Epithelial cell of esophagus (primary cell): ENCODE measurements around the gene MAGEB10.
"Not testable (repeated sequence)": the region's sequence is repeated elsewhere in the genome, so short reads cannot be mapped to it uniquely, and the experiment has no call there.

Experiments used
- DNase-seq: peaks from one replicate; pipeline ENCODE4 v3.0.0; 2010; ENCODE audit warnings: low read depth
- H3K4me3 ChIP-seq: 2 replicates; pipeline ENCODE4 v1.5.1; 2011; ENCODE audit warnings: mild to moderate bottlenecking, low read length, control low read depth
- CTCF ChIP-seq: IDR thresholded peaks from 2 replicates; pipeline ENCODE4 v1.5.1; 2011; ENCODE audit warnings: low read depth, mild to moderate bottlenecking, low read length, control low read depth, inconsistent platforms; ENCODE audit not compliant: insufficient read depth; ENCODE audit errors: missing control alignments

MAGEB10 gene

GRCh38 chrX:27807690-27808089 is at the start of gene MAGEB10:
Gene MAGEB10 (plus strand): TSS chrX:27807990. CDS start chrX:27821307, 13,317 bp downstream.
- no peak for DNase-seq
- no peak for TF ChIP-seq CTCF
- no peak within 1 kb of the TSS for H3K4me3 ChIP-seq

- DNase-seq: no peak
- no peak overlapping the region for H3K4me3 ChIP-seq
- no peak for TF ChIP-seq CTCF
These were observed 42.1 kb upstream of the MAGEB10 start for GRCh38 chrX:27765718-27766117.

GRCh38 chrX:27767387-27767786 is 40.4 kb upstream of the MAGEB10 start:
- no peak for DNase-seq

GRCh38 chrX:27775984-27776383 is 31.8 kb upstream of the MAGEB10 start:
- no peak overlapping the region for H3K4me3 ChIP-seq
- DNase-seq: no peak
- TF ChIP-seq CTCF: no peak

More at GRCh38 chrX:27767387-27767786, 40.4 kb upstream of the MAGEB10 start:
- no peak overlapping the region for H3K4me3 ChIP-seq
- no peak for TF ChIP-seq CTCF

- no peak overlapping the region for H3K4me3 ChIP-seq
- no peak for TF ChIP-seq CTCF
- no peak for DNase-seq
These were observed 11.0 kb upstream of the MAGEB10 start for GRCh38 chrX:27796640-27797257.

- TF ChIP-seq CTCF: no peak
- H3K4me3 ChIP-seq: no peak overlapping the region
- DNase-seq: no peak
These were observed 10.2 kb upstream of the MAGEB10 start for GRCh38 chrX:27797575-27797974.

GRCh38 chrX:27808226-27808625 is 436 bp downstream of the MAGEB10 start:
- no peak for TF ChIP-seq CTCF
- DNase-seq: no peak

GRCh38 chrX:27808991-27809859 is 1.4 kb downstream of the MAGEB10 start:
- DNase-seq, H3K4me3 ChIP-seq: not testable (repeated sequence)

More at GRCh38 chrX:27808226-27808625, 436 bp downstream of the MAGEB10 start:
- no peak overlapping the region for H3K4me3 ChIP-seq
